ENCODE measurements around the gene PLD3.
A peak's percentile ranks its signal among the peaks of the same experiment; 100 is the strongest.

The PLD3 gene

DNA sequence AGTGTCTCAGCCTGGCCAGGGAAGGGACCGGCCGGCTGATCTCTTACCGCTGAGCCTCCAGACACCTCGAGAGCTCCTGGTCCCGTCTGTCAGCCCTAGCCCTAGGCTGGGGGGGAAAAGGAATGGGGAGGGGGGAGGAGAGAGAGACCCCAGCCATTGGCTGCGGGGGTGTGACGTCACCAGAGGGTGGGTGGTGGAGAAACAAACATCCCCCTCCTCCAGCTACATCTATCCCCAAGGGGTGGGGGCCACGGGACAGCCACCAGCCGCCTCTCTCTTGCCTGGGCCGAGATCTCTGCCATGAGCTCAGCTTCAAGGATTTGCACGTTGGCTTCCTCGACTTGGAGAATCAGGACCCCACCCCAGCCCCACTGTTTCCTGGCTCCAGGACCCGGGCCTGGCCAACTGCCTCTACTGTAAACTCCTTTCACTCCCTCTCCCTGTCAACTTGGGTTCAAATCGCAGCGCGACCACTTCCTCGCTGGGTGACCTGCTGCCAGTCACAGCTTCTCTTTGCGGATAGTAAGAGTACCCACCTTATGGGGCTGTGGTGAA is 64.9 kb downstream of the PLD3 start, which contains the start of gene PRX:
PRX (minus strand) TSS at position 88 of the 555 bp plus-strand sequence. CDS start 5,446 bp downstream, outside the sequence.
- no peak for DNase-seq (ENCODE audit: low spot score)

DNA sequence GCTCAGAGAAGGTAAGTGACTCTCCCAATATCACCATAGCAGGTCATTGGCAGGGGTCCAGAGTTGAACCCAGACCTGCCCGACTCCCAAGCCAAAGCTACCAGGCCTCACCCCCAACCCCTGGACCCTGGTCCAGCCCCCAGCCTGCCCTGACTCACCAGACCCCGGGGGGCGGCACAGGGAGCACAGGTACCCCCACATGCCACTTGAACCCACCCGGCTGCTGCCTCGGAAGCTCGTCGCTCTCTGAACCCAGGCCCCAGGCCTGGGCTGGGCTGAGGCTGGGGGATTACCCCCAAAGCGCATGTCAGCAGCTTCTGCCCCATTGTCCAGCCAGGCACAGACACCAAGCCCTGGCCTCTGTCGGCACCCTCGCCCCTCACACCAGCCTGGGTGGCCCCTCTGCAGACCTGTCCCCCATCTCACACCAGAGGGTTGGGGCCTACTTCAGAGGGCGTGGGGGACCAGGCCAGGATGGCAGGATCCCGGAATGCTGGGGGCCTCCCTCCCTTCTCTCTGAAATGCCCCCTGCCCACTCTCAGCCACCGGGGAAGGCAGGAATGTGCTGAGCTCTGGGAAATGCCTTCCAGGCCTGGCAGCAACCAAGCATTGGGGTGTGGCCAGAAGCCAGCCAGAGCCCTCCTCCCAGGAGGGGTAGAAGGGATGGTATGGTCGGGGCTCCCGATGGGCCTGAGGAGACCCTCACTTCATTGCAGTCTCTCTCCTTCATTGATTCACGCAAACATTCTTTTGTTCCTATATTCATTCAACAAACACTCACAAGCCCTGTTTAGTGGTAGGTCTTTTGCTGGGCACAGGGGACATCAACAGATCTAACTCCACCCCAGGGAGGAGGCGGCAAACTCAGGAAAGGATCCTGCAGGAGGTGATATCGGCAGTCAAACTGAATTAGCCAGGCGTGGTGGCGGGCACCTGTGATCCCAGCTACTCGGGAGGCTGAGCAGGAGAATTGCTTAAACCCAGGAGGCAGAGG is 66.3 kb downstream of the PLD3 start:
- DNase-seq (ENCODE audit: low spot score): no peak

DNA sequence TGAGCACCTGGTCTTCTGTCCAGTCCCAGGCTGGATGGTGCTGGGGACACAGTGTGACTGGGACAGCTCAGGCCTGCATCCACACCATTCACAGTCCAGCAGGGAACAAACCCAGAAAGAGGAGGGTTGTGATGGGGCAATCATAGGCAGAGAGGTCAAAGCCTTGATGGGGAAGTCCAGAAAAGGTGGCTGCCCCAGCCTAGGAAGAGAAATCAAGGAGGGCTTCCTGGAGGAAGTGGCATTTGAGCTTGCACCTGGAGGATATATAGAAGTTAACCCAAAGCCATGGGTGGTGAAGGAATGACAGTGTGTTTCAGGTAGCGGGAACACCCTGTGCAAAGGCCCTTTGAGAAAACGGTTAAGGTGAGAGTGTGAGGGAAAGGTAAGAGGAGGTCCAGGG is 67.3 kb downstream of the PLD3 start:
- DNase-seq (ENCODE audit: low spot score): no peak

DNA sequence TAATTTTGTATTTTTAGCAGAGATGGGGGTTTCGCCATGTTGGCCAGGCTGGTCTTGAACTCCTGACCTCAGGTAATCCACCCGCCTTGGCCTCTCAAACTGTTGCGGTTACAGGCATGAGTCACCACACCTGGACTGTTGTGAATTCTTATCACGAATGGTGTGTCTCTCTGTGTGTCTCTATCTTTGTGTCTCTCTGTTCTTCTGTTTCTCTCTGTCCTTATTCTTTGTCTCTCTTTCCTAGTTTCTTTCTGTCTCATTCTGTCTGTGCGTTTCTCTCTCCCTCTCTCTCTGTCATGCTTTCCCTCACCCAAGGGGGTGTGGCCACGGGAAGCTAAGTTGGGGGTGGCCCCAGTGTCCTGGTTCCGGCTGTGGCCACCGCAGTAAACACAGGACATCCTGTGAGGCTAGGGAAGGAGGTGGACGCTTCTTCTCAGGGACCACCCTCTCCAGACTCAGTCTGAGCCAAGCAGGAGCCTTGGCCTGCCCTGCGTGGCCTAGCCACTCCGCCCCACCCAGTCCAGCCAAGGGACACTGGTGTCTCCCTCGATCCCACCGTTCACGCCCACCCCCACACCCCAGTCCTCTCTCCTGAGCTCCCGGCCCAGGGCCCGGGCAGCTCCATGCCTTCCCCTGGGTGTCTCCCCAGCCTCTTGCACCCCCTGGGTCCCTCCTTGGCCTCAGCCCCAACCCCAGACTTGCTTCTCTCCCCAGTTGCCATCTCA is 68.6 kb downstream of the PLD3 start:
- no peak for DNase-seq (ENCODE audit: low spot score)

DNA sequence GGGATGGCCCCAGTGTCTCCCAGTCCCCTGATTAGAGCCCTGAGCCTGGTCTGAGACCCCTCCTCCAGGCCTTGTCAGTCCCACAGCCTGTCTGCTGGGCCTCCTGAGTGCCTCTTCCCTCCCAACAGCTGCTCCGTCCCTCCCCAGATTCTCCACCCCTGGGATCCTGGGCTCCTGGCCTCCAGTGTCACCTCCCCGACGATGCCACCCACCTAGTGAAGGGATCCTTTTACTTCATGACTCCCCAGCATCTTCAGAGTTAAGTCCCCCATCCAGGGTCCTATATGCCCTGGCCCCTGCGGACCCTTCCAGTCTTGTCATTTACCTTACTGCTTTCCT is 69.1 kb downstream of the PLD3 start:
- DNase-seq (ENCODE audit: low spot score): no peak

DNA sequence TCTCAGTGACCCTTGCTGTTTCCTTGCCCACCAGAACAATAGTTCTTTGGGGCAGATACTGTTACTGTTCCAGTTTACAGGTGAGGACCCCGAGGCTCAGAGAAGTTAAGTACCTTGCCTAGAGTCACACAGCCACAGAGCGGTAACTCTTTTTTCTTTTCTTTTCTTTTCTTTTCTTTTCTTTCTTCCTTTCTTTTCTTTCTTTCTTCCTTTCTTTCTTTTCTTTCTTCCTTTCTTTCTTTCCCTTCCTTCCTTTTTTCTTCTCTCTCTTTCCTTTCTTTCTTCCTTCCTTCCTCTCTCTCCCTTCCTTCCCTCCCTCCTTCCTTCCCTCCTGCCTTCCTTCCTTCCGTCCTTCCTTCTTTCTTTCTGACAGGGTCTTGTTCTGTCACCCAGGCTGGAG is 69.5 kb downstream of the PLD3 start:
- no peak for DNase-seq (ENCODE audit: low spot score)

DNA sequence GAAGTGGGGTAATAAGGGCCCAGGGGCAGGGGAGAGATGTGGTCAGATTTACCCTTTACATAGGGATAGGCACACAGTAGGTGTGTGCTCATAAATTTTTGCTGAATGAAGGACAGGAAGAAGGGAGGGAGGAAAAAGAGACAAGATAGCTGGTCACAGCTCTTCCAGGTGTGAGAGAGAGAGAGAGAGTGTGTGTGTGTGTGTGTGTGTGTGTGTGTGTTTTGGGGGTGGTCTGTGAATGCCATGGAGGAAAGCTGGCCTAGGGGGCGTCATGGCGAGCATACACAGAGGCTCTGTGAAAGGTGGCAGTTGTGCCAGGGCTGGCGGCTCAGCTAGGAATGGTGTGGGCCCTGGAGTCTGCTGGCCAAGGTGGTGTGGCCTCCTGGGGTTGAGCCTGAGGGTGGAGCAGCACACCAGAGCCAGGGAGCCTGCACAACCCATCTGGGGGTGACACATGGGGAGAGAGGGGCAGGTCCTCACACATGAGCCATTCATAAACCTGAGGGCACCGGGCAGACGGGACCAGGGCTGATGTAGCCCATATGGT is 70.6 kb downstream of the PLD3 start:
- DNase-seq (ENCODE audit: low spot score): no peak

DNA sequence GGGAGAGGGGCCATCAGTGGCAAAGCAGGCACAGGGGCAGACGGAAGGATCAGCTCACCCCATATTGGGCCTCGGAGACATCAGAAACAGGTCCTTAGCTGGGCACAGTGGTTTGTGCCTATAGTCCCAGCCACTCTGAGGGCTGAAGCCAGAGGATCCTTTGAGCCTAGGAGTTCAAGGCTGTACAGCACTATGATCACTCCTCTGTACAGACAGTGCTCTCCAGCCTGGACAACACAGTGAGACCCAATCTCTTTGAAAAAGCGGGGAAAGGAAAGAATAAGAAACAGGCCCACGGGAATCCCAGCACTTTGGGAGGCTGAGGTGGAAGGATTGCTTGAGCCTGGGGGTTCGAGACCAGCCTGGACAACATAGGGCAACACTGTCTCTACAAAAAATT is 71.3 kb downstream of the PLD3 start:
- DNase-seq (ENCODE audit: low spot score): no peak

DNA sequence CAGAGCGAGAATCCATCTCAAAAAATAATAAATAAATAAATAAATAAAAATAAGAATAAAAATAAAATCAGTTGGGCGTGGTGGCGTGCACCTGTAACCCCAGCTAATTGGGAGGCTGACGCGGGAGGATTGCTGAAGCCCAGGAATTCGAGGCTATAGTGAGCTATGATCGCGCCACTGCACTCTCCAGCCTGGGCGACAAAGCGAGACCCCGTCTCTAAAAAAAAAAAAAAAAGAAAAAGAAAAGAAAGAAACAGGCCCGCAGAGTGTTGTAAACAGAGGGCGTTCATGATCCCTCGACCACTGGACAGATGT is 71.9 kb downstream of the PLD3 start:
- no peak for DNase-seq (ENCODE audit: low spot score)

DNA sequence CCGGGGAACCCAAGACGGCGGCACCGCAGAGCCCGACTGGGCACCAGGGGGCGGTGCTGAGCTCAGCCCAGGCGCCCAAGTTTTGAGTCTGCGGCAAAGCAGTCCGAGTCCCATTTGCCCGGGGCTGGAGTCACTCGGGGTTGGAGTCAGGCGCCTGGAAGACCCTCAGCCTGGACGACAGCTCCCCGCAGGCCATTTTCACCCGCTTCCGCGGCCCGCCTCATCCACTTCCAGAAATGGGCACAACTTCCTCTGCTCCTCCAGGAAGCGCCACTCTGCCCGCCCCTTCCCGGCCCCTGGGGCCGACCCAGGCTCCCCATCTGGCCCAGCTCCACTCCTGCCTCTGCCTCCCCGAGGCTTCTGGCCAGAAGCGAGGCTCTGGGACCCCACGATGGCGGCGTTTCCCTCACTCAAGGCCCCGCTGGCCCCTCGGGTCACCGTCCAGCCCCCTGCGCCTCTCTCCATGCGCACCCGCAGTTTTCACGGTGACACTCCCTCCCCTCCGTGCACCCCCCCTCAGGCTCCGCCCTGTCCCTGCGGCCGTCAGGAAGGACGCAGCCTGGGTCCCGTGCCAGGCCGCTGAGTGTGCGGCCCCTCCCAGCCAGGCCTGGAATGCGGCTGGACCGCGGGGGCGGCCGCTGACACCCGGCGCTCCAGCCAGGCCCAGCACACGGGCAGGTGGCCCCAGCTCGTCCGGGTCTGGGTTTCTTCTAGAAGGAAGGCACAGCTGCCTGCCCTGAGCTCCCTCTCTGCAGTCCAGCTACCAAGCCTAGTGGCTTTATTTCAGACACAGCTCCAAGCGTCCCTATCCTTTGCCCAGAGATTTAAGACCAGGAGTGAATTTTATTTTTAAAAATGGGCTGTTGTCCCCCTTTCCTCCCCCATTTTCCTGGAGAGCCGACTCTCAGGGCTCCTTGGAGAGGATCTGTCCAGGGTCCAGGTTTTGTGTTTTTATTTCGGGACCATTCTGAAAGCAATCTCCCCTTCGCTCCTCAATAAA is 72.6 kb downstream of the PLD3 start:
- peak; percentile 87 for DNase-seq (ENCODE audit: low spot score)

DNA sequence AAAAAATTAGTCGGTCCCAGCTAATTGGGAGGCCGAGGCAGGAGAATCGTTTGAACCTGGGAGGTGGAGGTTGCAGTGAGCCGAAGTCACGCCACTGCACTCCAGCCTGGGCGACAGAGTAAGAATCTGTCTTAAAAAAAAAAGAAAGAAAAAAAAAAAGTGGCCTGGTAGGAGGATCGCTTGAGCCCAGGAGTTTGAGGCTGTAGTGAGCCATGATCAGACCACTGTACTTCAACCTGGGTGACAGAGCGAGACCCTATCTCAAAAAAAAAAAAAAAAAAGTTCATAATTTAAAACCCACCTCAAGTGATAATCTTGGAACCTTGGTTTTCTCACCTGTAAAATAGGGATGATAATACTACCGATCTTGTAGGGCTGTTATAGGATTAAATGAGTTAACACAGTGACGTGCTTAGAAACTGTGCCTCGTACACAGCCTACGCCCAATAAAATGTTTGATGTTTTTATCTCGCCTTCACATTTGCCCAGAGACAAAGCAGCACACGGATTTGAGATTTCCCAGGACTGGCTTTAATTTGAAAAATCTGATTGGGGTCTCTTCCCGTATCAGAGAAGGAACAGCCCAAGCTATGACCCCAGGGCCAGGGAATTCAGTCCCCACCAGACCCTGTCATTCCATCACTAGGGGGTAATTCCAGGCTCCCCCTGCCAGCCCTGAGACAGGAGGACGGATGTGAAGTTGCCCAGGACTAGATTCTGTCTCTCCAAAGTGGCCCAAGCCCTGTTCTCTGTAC is 73.7 kb downstream of the PLD3 start:
- DNase-seq (ENCODE audit: low spot score): no peak

DNA sequence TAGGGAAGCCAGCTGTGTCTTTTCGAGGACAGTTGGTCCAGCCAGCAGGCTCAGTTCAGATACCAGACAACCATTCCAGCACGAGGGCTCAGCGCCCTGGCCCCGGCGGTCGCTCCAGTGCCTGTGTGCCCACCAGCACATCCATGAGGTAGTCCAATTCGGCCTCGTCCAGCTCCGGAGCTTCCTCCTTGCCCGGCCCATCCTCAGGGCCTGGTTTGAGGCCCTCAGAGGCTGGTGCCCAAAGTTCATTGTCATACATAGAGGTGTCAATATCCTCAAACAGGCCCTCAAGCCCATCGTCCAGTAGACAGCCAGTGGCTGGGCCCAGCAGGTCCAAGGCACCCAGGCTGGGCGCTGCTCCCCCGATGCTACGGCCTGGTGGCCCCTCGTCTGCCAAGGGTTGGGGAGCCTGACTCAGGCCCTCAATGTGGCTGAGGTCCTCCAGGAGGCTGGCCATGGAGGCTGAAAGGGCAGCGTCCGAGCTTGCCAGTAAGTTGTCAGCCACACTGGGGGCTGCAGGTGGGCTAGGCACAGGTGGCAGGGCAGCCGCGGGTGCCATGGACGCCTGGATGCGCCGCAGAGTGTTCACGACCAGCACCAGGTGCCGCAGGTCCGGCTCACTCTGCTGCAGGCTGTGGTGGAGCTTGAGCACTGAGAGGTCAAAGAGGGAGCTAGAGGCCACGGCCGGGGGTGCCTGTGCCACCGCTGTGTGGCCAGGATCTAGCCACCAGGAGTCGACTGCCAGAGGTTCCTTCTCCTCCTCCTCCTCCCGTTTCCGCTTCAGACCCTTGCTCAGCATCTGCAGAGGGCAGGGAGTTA is 74.5 kb downstream of the PLD3 start:
- no peak for DNase-seq (ENCODE audit: low spot score)

DNA sequence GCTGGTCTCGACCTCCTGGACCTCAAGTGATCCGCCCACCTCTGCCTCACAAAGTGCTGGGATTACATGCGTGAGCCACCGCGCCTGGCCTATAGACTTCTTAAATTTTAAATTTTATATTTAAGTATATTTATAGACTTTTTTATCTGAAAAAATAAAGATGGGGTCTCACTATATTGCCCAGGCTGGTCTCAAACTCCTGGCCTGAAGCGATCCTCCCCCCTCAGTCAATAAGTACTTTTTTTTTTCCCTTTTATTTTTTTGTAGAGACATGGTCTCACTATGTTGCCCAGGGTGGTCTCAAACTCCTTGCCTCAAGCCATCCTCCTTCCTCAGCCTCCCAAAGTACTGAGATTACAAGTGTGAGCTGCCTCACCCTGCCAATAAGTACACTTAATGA is 75.4 kb downstream of the PLD3 start:
- DNase-seq (ENCODE audit: low spot score): no peak

DNA sequence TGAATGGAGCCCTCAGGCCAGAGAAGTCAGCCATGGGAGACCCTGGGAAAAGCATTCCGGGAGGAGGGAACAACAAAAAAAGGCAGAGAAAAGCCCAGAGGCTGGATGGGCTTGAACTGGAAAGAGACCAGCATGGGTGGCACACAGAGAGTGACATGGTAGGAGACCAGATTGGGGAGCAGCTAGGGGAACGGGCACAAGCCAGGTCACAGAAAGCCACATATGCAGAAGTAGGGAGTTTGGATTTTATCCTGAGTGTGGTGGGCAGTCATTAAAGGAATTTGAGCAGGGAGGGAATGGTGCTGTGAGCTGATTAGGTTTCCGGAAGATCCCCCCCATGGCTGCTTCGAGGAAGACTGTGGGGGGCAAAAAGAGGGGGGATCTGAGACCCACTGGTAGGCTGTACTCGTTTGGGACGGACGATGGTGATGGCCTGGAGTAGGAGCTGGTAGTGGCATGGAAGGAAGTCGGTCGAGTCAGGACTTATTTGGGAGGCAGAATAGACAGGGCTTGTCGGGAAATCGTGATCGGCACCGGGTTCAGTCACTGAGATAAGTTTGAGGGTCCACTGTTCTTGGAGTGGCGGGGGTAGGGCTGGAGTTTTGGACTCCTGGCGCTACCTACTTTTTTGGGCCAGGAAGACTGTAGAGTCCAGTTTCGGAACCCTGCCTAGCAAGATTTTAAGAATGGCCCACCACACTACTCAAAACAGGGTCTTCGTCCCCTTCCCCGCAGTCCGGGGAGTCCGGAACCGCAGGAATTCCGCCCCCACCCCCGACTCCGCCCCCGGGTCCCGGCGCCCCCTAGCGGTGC is 76.3 kb downstream of the PLD3 start:
- DNase-seq (ENCODE audit: low spot score): no peak

DNA sequence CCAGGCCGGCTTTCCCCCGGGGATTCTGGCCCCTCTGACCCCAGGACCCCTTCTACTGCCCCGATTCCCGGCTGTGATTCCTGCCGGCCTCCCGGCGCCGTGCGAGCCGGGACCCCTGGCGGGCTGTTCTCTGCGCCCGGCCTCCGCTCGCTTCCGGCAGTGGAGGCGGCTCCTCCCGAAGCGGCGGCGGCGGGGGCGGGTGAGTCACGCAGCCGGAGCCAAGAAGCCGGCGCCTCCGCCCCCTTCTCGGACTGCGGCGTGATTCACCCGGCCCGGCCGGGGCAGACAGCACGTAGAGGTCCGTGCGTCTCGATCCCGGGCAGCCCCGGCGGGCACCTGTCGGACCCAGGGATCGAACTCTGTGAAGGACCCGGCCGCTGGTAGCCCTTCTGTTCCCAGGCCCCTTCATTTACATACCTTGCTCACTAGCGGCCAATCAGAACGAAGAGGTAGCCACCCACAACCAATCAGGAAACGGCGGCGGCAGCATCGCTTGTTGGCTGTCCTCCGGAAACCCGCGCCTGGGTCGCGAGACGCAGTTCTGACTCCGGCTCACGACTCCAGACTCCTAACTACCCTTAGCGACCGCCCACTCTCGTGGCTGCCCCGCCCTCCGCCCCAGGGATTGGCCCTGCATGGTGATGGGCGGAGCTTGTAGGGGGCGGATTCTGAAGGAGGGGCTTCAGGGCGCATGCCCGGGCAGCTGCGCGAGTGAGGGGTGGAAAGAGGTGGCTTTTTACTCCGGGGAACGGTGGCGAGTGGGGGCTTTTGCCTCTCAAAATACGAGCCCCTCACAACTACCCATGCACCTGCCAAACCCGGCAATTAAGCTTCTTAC is 77.2 kb downstream of the PLD3 start, which contains the start of gene SERTAD1:
SERTAD1 (minus strand) TSS at position 543 of the 838 bp plus-strand sequence. CDS start 2,446 bp downstream, outside the sequence.
- DNase-seq (ENCODE audit: low spot score): peak; percentile 100
